Glomerular visceral epithelial cell (primary cell): ENCODE data around the gene GOLGA6L22.
"Not testable (repeated sequence)": the region's sequence is repeated elsewhere in the genome, so short reads cannot be mapped to it uniquely, and the experiment has no call there.

Source experiments
- DNase-seq: peaks from one replicate; pipeline ENCODE4 v3.0.0-alpha.2; 2016; ENCODE audit errors: extremely low spot score

The GOLGA6L22 gene

GRCh38 chr15:22458603-22459002 lies at the start of gene GOLGA6L22:
Gene GOLGA6L22 (plus strand): TSS chr15:22458903. CDS start chr15:22458994, 91 bp downstream.
- DNase-seq = not testable (repeated sequence)

GRCh38 chr15:22417288-22417687 lies 41.4 kb upstream of the GOLGA6L22 start:
- not testable (repeated sequence) for DNase-seq

- not testable (repeated sequence) for DNase-seq
Observed at GRCh38 chr15:22417795-22418194, 40.9 kb upstream of the GOLGA6L22 start.

GRCh38 chr15:22418212-22418611 lies 40.5 kb upstream of the GOLGA6L22 start:
- DNase-seq = not testable (repeated sequence)

GRCh38 chr15:22418666-22419065 lies 40.0 kb upstream of the GOLGA6L22 start:
- not testable (repeated sequence) for DNase-seq

- DNase-seq = not testable (repeated sequence)
Observed at GRCh38 chr15:22420340-22420739, 38.4 kb upstream of the GOLGA6L22 start.

DNA sequence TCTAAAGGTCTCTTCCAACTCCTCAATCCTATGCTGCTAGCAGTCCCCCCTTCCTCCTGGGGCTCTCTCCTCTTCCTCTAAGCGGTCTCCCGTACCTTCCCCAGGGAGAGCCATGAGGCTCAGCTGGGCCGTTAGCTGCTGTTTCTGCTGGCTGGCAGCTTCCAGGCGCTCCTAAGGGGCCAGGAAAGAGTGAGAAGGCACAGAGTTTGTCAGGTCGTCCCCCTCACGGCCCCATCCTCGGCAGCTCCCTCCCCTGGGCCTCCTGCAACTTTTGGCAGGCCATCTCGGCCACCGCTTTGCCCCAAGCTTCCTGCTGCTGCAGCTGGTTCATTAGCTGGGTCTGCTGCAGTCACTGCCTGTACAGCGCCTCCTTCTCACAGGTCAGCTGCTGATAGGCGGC lies 29.3 kb upstream of the GOLGA6L22 start:
- DNase-seq = not testable (repeated sequence)

DNA sequence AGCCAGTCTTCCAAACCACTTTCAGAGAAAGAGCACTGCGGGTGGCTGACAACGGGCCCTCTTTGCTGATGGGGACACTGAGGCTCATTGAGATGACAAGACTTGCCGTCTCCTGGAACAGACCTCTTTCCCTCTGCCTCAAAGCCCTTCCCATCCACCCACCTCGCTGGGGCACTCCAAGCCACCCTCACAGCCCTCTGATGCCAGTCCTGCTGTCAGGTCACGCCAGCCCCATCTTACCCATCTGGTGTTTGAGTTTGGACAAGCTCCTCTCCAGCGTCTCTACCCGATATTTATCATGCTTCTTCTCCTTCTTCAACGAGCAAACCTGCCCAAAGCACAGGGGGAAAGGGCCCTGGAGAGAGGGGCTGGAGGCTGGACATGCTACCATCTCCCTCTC lies 27.0 kb upstream of the GOLGA6L22 start:
- not testable (repeated sequence) for DNase-seq

- DNase-seq = peak; percentile 67
Observed at GRCh38 chr15:22494490-22495113, 35.9 kb downstream of the GOLGA6L22 start.

DNA sequence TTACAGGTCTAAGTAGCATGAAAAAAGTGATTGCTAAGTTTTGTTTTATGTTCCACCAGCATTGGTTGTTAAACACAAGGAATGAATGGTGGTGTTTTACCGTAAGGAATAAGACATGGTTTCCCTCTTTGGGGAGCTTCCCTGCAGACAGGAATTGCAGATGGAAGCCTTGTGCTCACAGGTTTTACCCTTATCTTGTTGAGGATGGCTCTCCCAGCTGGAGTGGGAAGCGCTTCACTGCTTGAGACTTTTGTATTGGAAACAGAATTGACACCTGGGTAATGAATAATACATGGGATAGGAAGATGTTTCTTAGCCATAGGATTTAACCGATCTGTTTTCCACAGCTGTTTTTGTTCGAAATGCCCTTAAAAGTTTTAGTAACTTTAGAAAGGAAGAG lies 38.5 kb downstream of the GOLGA6L22 start:
- DNase-seq = not testable (repeated sequence)

DNA sequence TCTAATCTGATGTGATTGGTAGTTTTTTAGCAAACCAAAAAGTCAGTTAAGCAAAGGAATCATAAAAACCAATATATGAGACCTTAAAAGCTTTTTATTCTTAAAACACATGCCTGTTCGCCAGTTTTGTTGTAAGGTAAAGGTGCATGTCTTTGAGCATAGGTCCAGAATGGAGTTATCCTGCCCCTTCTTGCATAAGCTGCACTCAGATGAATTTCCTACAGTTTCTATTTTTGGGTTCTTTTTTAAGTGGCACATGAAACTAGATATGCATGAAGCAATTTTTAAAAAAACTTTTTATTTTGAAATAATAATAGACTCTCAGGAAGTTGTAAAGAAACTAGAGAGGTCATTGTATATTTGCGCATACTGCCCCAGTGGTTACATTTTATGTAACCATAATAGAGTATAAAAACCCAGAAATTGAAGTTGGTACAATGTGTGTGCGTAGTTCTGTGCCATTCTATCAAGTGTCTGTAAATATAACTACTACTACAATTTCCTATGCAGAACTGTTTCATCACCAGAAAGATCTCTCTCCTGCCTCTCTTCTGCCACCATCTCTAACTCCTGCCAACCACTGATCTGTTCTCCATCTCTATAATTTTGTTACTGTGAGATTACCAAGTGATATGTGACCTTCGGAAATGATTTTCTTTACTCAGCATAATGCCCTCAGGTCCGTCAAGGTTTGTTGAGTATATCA lies 39.7 kb downstream of the GOLGA6L22 start:
- not testable (repeated sequence) for DNase-seq

DNA sequence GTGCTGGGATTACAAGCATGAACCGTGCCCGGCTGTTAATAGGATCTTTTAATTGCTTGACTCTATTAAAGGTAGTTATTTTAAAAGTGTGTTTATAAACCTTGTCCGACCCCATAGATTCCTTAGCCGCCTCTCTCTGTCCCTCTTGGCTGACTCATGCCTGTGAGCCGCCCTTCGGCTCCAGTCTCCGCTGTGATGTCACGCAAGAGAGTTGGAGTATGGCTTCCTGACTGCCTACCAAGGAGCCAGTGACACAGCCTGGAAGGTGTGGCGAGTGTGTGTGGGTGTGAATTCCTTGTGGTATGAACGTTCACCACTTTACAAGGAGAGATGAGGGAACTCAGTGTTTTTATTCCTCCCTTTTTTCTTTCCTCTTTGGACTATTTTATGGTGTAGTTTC lies 43.6 kb downstream of the GOLGA6L22 start:
- DNase-seq = not testable (repeated sequence)

DNA sequence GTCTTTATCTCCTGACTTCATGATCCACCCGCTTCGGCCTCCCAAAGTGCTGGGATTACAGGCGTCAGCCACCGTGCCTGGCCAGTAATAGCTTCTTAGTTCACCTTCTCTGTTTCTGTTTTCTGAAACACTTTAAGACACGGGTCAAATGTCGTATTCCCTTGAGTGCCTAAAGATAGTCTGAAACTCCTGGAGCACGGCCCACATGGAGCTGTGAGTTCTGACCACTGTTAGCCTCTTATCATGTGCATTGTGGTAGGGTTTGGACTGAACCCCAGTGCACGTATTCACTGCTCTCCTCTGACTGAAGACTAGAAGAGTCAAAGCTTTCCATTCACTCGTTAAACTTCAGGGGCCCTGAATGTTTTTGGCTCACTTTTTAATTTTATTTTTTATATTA lies 48.3 kb downstream of the GOLGA6L22 start:
- DNase-seq = not testable (repeated sequence)

DNA sequence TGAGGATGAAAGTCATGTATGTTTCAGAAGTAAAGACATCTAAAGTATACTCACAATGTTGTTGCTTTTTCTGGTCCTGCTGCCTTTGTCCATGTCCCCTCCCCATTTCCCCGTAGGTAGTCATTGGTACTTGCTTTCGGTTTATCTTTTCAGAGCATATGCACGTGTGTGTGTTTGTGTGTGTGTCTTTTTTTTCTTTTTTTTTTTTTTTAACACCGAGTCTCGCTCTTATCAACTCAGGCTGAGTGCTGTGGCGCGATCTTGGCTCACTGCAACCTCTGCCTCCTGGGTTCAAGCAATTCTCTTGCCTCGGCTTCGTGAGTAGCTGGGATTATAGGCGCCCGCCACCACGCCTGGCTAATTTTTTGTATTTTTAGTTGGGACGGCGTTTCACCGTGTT lies 57.4 kb downstream of the GOLGA6L22 start:
- not testable (repeated sequence) for DNase-seq
